Gastroesophageal sphincter (tissue), 3 donors: ENCODE results near the gene IGF2BP1.

Source experiments
- CTCF ChIP-seq, 4 experiments: fragments of 200-600 bp in 2 of 4; fragments of 450-650 bp in 2 of 4; sonication (generic) in 1 of 4; IDR thresholded peaks; one replicate each; pipeline ENCODE4 v1.5.1; 2017 to 2019; ENCODE audit warnings: antibody characterized with exemption in 4 of 4, mild to moderate bottlenecking in 2 of 4, moderate library complexity in 2 of 4
- POLR2A ChIP-seq, 2 donors: fragments of 450-650 bp; IDR thresholded peaks; one replicate each; pipeline ENCODE4 v1.6.1; 2017; ENCODE audit warnings: antibody characterized with exemption in 2 of 2, mild to moderate bottlenecking in 2 of 2, moderate library complexity in 1 of 2
- POLR2AphosphoS5 ChIP-seq: sonication (generic); formaldehyde crosslinking; IDR thresholded peaks from one replicate; pipeline ENCODE4 v1.6.1; 2017; ENCODE audit warnings: antibody characterized with exemption

- no peak for TF ChIP-seq POLR2A (IDR thresholded peaks at IDR 0.05)
- TF ChIP-seq CTCF (IDR thresholded peaks at IDR 0.05): no peak
- no peak for TF ChIP-seq POLR2AphosphoS5
These were observed 79.6 kb downstream of the IGF2BP1 start for GRCh38 chr17:49076573-49077384.
